Trophoblast cell (in vitro differentiated cells and primary cell): ENCODE data around the gene SLC9C2.
A peak's percentile ranks its signal among the peaks of the same experiment; 100 is the strongest.

Source experiments
- DNase-seq, 2 donors: peaks; one replicate each; pipeline ENCODE4 v3.0.0-alpha.2; 2016
- H2AFZ ChIP-seq: 2 replicates; pipeline ENCODE4 v1.6.1; 2013; ENCODE audit warnings: low read length, moderate library complexity, mild to moderate bottlenecking; ENCODE audit not compliant: insufficient read depth, poor library complexity
- H2AK5ac ChIP-seq: 2 replicates; pipeline ENCODE4 v1.6.1; 2013; ENCODE audit warnings: mild to moderate bottlenecking, low read length
- H2BK120ac ChIP-seq: 2 replicates; pipeline ENCODE4 v1.6.1; 2013; ENCODE audit warnings: low read length, mild to moderate bottlenecking, moderate library complexity; ENCODE audit not compliant: insufficient read depth, poor library complexity
- H2BK12ac ChIP-seq: 2 replicates; pipeline ENCODE4 v1.6.1; 2013; ENCODE audit warnings: mild to moderate bottlenecking, low read length, moderate library complexity
- H2BK5ac ChIP-seq: 2 replicates; pipeline ENCODE4 v1.6.1; 2013; ENCODE audit warnings: low read length, low read depth, moderate library complexity, mild to moderate bottlenecking; ENCODE audit not compliant: poor library complexity
- H3K14ac ChIP-seq: 2 replicates; pipeline ENCODE4 v1.6.1; 2013; ENCODE audit warnings: mild to moderate bottlenecking, low read length
- H3K18ac ChIP-seq: 2 replicates; pipeline ENCODE4 v1.6.1; 2013; ENCODE audit warnings: mild to moderate bottlenecking, low read length
- H3K23ac ChIP-seq: 2 replicates; pipeline ENCODE4 v1.6.1; 2013; ENCODE audit warnings: low read length
- H3K27ac ChIP-seq: 2 replicates; pipeline ENCODE4 v1.5.1; 2013; ENCODE audit warnings: low read depth, mild to moderate bottlenecking, inconsistent platforms, low read length, moderate library complexity
- H3K27me3 ChIP-seq: 2 replicates; pipeline ENCODE4 v1.6.1; 2013; ENCODE audit warnings: inconsistent platforms, mild to moderate bottlenecking, low read length, moderate library complexity; ENCODE audit not compliant: insufficient read depth
- H3K36me3 ChIP-seq, 2 experiments: 1 replicate in 1 of 2; 2 replicates in 1 of 2; pipeline ENCODE4 v1.6.1; 2013; ENCODE audit warnings: low read length in 2 of 2, mild to moderate bottlenecking in 2 of 2, moderate library complexity in 1 of 2; ENCODE audit not compliant: insufficient read depth in 2 of 2, control insufficient read depth in 1 of 2
- H3K4ac ChIP-seq: 2 replicates; pipeline ENCODE4 v1.6.1; 2013; ENCODE audit warnings: low read depth, mild to moderate bottlenecking, low read length, moderate library complexity
- H3K4me1 ChIP-seq, 2 experiments: 1 replicate in 1 of 2; 2 replicates in 1 of 2; pipeline ENCODE4 v1.6.1; 2013; ENCODE audit warnings: low read length in 2 of 2, mild to moderate bottlenecking in 2 of 2, moderate library complexity in 1 of 2; ENCODE audit not compliant: insufficient read depth in 2 of 2, control insufficient read depth in 1 of 2
- H3K4me2 ChIP-seq: 2 replicates; pipeline ENCODE4 v1.6.1; 2013; ENCODE audit warnings: inconsistent platforms, mild to moderate bottlenecking, low read length, moderate library complexity
- H3K4me3 ChIP-seq: 2 replicates; pipeline ENCODE4 v1.5.1; 2013; ENCODE audit warnings: mild to moderate bottlenecking, low read depth, low read length, inconsistent platforms
- H3K79me1 ChIP-seq: one replicate; pipeline ENCODE4 v1.6.1; 2013; ENCODE audit warnings: low read length
- H3K79me2 ChIP-seq: 2 replicates; pipeline ENCODE4 v1.6.1; 2013; ENCODE audit warnings: low read length, mild to moderate bottlenecking; ENCODE audit not compliant: control insufficient read depth, insufficient read depth, poor library complexity
- H3K9ac ChIP-seq: 2 replicates; pipeline ENCODE4 v1.6.1; 2013; ENCODE audit warnings: mild to moderate bottlenecking, low read length
- H3K9me3 ChIP-seq: 2 replicates; pipeline ENCODE4 v1.6.1; 2013; ENCODE audit warnings: low read depth, mild to moderate bottlenecking, control low read depth, inconsistent platforms, low read length; ENCODE audit not compliant: insufficient read depth
- H4K12ac ChIP-seq: 2 replicates; pipeline ENCODE4 v1.6.1; 2013; ENCODE audit warnings: low read depth, mild to moderate bottlenecking, low read length, moderate library complexity
- H4K8ac ChIP-seq: 2 replicates; pipeline ENCODE4 v1.6.1; 2013; ENCODE audit warnings: low read depth, mild to moderate bottlenecking, low read length, moderate library complexity
- H4K91ac ChIP-seq: one replicate; pipeline ENCODE4 v1.6.1; 2013; ENCODE audit warnings: low read depth, mild to moderate bottlenecking, low read length, moderate library complexity
- WGBS: extraction: QIAGEN DNeasy Blood & Tissue Kit; methylation state at CpG from one replicate; pipeline ENCODE4 v1.1.7; 2013; ENCODE audit warnings: missing lambda C conversion rate; ENCODE audit not compliant: insufficient read length, insufficient coverage; ENCODE audit errors: extremely low coverage; 5-methylcytosine and 5-hydroxymethylcytosine counted together

SLC9C2 gene

GRCh38 chr1:173580071-173580470 lies 22.8 kb downstream of the SLC9C2 start:
- no peak overlapping the region for H3K27ac ChIP-seq
- H3K27me3 ChIP-seq = no peaks in the 10 kb centered on the region
- H3K18ac ChIP-seq = no peak overlapping the region
- no peaks in the 10 kb centered on the region for H3K36me3 ChIP-seq
- no peak overlapping the region for H3K14ac ChIP-seq
- H2BK120ac ChIP-seq = no peak overlapping the region
- H3K4me3 ChIP-seq = no peak overlapping the region
- H2AFZ ChIP-seq = no peak overlapping the region
- no peak overlapping the region for H3K4me2 ChIP-seq
- no peak overlapping the region for H3K9ac ChIP-seq
- no peak overlapping the region for H3K4ac ChIP-seq
- H3K23ac ChIP-seq = no peak overlapping the region
- H3K79me2 ChIP-seq = no peaks in the 10 kb centered on the region
- no peak overlapping the region for H2BK12ac ChIP-seq
- H2BK5ac ChIP-seq = no peak overlapping the region
- no peak overlapping the region for H4K8ac ChIP-seq
- H4K91ac ChIP-seq = no peak overlapping the region
- DNase-seq = peak in 1 of 2 donors; percentile 10
- H4K12ac ChIP-seq = no peak overlapping the region
- H2AK5ac ChIP-seq = no peak overlapping the region
- WGBS = no CpG with 5 or more reads among the region's 3 CpGs
- no peaks in the 10 kb centered on the region for H3K4me1 ChIP-seq
- no peaks in the 10 kb centered on the region for H3K9me3 ChIP-seq
- no peaks in the 10 kb centered on the region for H3K79me1 ChIP-seq

- Histone ChIP-seq H3K4me3 (no peak overlapping the region), H3K4ac (no peak overlapping the region), H3K9ac (no peak overlapping the region), H3K79me1 (no peaks in the 10 kb centered on the region), H3K79me2 (no peaks in the 10 kb centered on the region), H4K8ac (no peak overlapping the region), H3K4me1 (no peaks in the 10 kb centered on the region), H2BK12ac (no peak overlapping the region), H2BK5ac (no peak overlapping the region), H3K9me3 (no peaks in the 10 kb centered on the region), H3K27ac (no peak overlapping the region), H4K12ac (no peak overlapping the region), H3K14ac (no peak overlapping the region), H3K27me3 (no peaks in the 10 kb centered on the region), H3K36me3 (no peaks in the 10 kb centered on the region), H2AK5ac (no peak overlapping the region), H3K18ac (no peak overlapping the region), H3K23ac (no peak overlapping the region), H3K4me2 (no peak overlapping the region), H4K91ac (no peak overlapping the region), H2BK120ac (no peak overlapping the region), H2AFZ (no peak overlapping the region)
- no peak for DNase-seq
- no CpG with 5 or more reads among the region's 4 CpGs for WGBS
These were observed 29.3 kb downstream of the SLC9C2 start for GRCh38 chr1:173573596-173573995.

- no peaks in the 10 kb centered on the region for H3K36me3 ChIP-seq
- H4K91ac ChIP-seq = no peak overlapping the region
- H3K4me1 ChIP-seq = no peaks in the 10 kb centered on the region
- no peak overlapping the region for H4K12ac ChIP-seq
- DNase-seq = no peak
- H4K8ac ChIP-seq = no peak overlapping the region
- H3K14ac ChIP-seq = no peak overlapping the region
- H3K9me3 ChIP-seq = no peaks in the 10 kb centered on the region
- no peak overlapping the region for H3K27ac ChIP-seq
- no peak overlapping the region for H2BK5ac ChIP-seq
- H3K4ac ChIP-seq = no peak overlapping the region
- no peaks in the 10 kb centered on the region for H3K79me2 ChIP-seq
- no peak overlapping the region for H3K4me3 ChIP-seq
- no peaks in the 10 kb centered on the region for H3K27me3 ChIP-seq
- no peaks in the 10 kb centered on the region for H3K79me1 ChIP-seq
- no CpG with 5 or more reads among the region's 3 CpGs for WGBS
- H2BK12ac ChIP-seq = no peak overlapping the region
- H3K4me2 ChIP-seq = no peak overlapping the region
- H3K23ac ChIP-seq = no peak overlapping the region
- H2AK5ac ChIP-seq = no peak overlapping the region
- H2BK120ac ChIP-seq = no peak overlapping the region
- H2AFZ ChIP-seq = no peak overlapping the region
- H3K9ac ChIP-seq = no peak overlapping the region
- no peak overlapping the region for H3K18ac ChIP-seq
These were observed 30.5 kb downstream of the SLC9C2 start for GRCh38 chr1:173572201-173572873.

GRCh38 chr1:173570370-173571007 lies 32.4 kb downstream of the SLC9C2 start:
- Histone ChIP-seq H2AK5ac (no peak overlapping the region), H3K27ac (no peak overlapping the region), H2BK120ac (no peak overlapping the region), H3K14ac (no peak overlapping the region), H3K9me3 (no peaks in the 10 kb centered on the region), H4K91ac (no peak overlapping the region), H3K18ac (no peak overlapping the region), H4K12ac (peak overlapping the region; percentile 43), H3K23ac (no peak overlapping the region), H3K79me2 (no peaks in the 10 kb centered on the region), H3K4me2 (no peak overlapping the region), H3K79me1 (no peaks in the 10 kb centered on the region), H3K4ac (no peak overlapping the region), H2AFZ (no peak overlapping the region), H3K4me3 (no peak overlapping the region), H2BK12ac (no peak overlapping the region), H4K8ac (no peak overlapping the region), H3K9ac (no peak overlapping the region), H3K27me3 (no peaks in the 10 kb centered on the region), H2BK5ac (no peak overlapping the region), H3K36me3 (no peaks in the 10 kb centered on the region), H3K4me1 (no peaks in the 10 kb centered on the region)
- DNase-seq = no peak
- no CpG with 5 or more reads among the region's 4 CpGs for WGBS
